Upper lobe of left lung (tissue), 4 donors: Measurements from ENCODE around the gene ZBTB46.

Source experiments
- CTCF ChIP-seq, 6 experiments: fragments of 450-650 bp in 4 of 6; fragments of 200-600 bp in 2 of 6; sonication (generic) in 2 of 6; IDR thresholded peaks; one replicate each; pipeline ENCODE4 v1.5.1; 2016 to 2019; ENCODE audit warnings: antibody characterized with exemption in 6 of 6
- EP300 ChIP-seq, 4 donors: sonication (generic); formaldehyde crosslinking; IDR thresholded peaks; one replicate each; pipeline ENCODE4 v1.5.1; 2017; ENCODE audit warnings: antibody characterized with exemption in 4 of 4, control low read depth in 2 of 4

- TF ChIP-seq CTCF (IDR thresholded peaks at IDR 0.05) (no peak), EP300 (IDR thresholded peaks at IDR 0.05) (no peak)
These were observed 119.9 kb downstream of the ZBTB46 start for GRCh38 chr20:63711085-63711645.
